Stomach smooth muscle (tissue), 2 donors: ENCODE measurements around the gene NUP210L.

ENCODE experiments used
- H3K27ac ChIP-seq: one replicate; pipeline ENCODE4 v1.7.0; 2013; ENCODE audit warnings: mild to moderate bottlenecking, low read length, inconsistent platforms
- H3K27me3 ChIP-seq, 2 donors: one replicate each; pipeline ENCODE4 v1.7.0; 2013; ENCODE audit warnings: low read length in 2 of 2; ENCODE audit not compliant: insufficient read depth in 2 of 2, control insufficient read depth in 1 of 2
- H3K36me3 ChIP-seq, 2 donors: one replicate each; pipeline ENCODE4 v1.7.0; 2013; ENCODE audit warnings: low read length in 2 of 2; ENCODE audit not compliant: control insufficient read depth in 2 of 2, insufficient read depth in 2 of 2
- H3K4me1 ChIP-seq: one replicate; pipeline ENCODE4 v1.7.0; 2013; ENCODE audit warnings: low read length; ENCODE audit not compliant: control insufficient read depth, insufficient read depth
- H3K4me3 ChIP-seq, 2 donors: one replicate each; pipeline ENCODE4 v1.7.0; 2013; ENCODE audit warnings: low read length in 2 of 2
- H3K9ac ChIP-seq, 2 donors: one replicate each; pipeline ENCODE4 v1.7.0; 2013; ENCODE audit warnings: low read length in 2 of 2, mild to moderate bottlenecking in 1 of 2
- H3K9me3 ChIP-seq, 2 donors: one replicate each; pipeline ENCODE4 v1.7.0; 2013; ENCODE audit warnings: low read length in 2 of 2; ENCODE audit not compliant: control insufficient read depth in 2 of 2
- donor health status: healthy.
- donor health status: Pancreatic carcinoma.

Gene NUP210L

GRCh38 chr1:153944005-153944826, 210.7 kb downstream of the NUP210L start:
- H3K4me3 ChIP-seq = peak overlapping the region; percentile 85 to 89
- H3K9me3 ChIP-seq = no peaks in the 10 kb centered on the region
- no peaks in the 10 kb centered on the region for H3K27me3 ChIP-seq
- peaks cover 31 to 38% of the 10 kb centered on the region in 2 donors for H3K36me3 ChIP-seq
- H3K9ac ChIP-seq = peak overlapping the region in 1 of 2 donors; percentile 91
- H3K4me1 ChIP-seq = peaks cover 22% of the 10 kb centered on the region
- peak overlapping the region; percentile 90 for H3K27ac ChIP-seq

GRCh38 chr1:153942766-153943549, 211.9 kb downstream of the NUP210L start:
- Histone ChIP-seq H3K27ac (no peak overlapping the region), H3K36me3 (peaks cover 21 to 30% of the 10 kb centered on the region in 2 donors), H3K27me3 (no peaks in the 10 kb centered on the region), H3K9ac (no peak overlapping the region), H3K4me3 (no peak overlapping the region), H3K4me1 (peaks cover 22% of the 10 kb centered on the region), H3K9me3 (no peaks in the 10 kb centered on the region)
